Ishikawa (cell line): ENCODE results near the gene DNAJC24.

Experiments used
- CEBPB ChIP-seq: IDR thresholded peaks from 2 replicates; pipeline ENCODE4 v1.6.1; 2012
- CREB1 ChIP-seq: IDR thresholded peaks from 2 replicates; pipeline ENCODE4 v1.6.1; 2012; ENCODE audit warnings: low read depth
- EGR1 ChIP-seq: IDR thresholded peaks from 2 replicates; pipeline ENCODE4 v1.6.1; 2012
- EP300 ChIP-seq: IDR thresholded peaks from 2 replicates; pipeline ENCODE4 v1.6.1; 2012; ENCODE audit warnings: borderline replicate concordance
- FOXM1 ChIP-seq: IDR thresholded peaks from 2 replicates; pipeline ENCODE4 v1.6.1; 2012; ENCODE audit warnings: low read depth, borderline replicate concordance
- MAX ChIP-seq: IDR thresholded peaks from 2 replicates; pipeline ENCODE4 v1.6.1; 2012
- NFIC ChIP-seq: IDR thresholded peaks from 2 replicates; pipeline ENCODE4 v1.6.1; 2012
- RAD21 ChIP-seq: IDR thresholded peaks from 2 replicates; pipeline ENCODE4 v1.6.1; 2012; ENCODE audit warnings: low read depth
- REST ChIP-seq: IDR thresholded peaks from 2 replicates; pipeline ENCODE4 v1.6.1; 2012; ENCODE audit warnings: low read depth, mild to moderate bottlenecking
- TAF1 ChIP-seq: IDR thresholded peaks from 2 replicates; pipeline ENCODE4 v1.6.1; 2012; ENCODE audit warnings: low read depth, mild to moderate bottlenecking
- TCF12 ChIP-seq: IDR thresholded peaks from 2 replicates; pipeline ENCODE4 v1.6.1; 2012; ENCODE audit warnings: low read depth
- TEAD4 ChIP-seq: IDR thresholded peaks from 2 replicates; pipeline ENCODE4 v1.6.1; 2012
- USF1 ChIP-seq: IDR thresholded peaks from 2 replicates; pipeline ENCODE4 v1.6.1; 2012
- YY1 ChIP-seq: IDR thresholded peaks from 2 replicates; pipeline ENCODE4 v1.6.1; 2012; ENCODE audit warnings: low read depth

GRCh38 chr11:31474083-31474482, 104.4 kb downstream of the DNAJC24 start:
- no peak for TF ChIP-seq TCF12
- TF ChIP-seq TAF1, result no peak
- TF ChIP-seq YY1, result no peak
- TF ChIP-seq RAD21, result no peak
- no peak for TF ChIP-seq NFIC
- TF ChIP-seq EP300, result no peak
- no peak for TF ChIP-seq REST
- TF ChIP-seq EGR1, result no peak
- no peak for TF ChIP-seq MAX
- no peak for TF ChIP-seq CREB1
- TF ChIP-seq CEBPB, result no peak
- no peak for TF ChIP-seq FOXM1
- no peak for TF ChIP-seq TEAD4
- TF ChIP-seq USF1, result no peak
